GM12878 (cell line): ENCODE results near the gene EXOSC2. TPM values are rescaled to one million over a fixed set of nuclear protein-coding genes. Genes with fewer than 3 reads are reported as not detected.

Source experiments
- CREM ChIP-seq: IDR thresholded peaks from 2 replicates; pipeline ENCODE4 v1.6.1; 2014; ENCODE audit warnings: antibody characterized with exemption, low read depth
- ESRRA ChIP-seq: IDR thresholded peaks from 2 replicates; pipeline ENCODE4 v1.6.1; 2012; ENCODE audit warnings: mild to moderate bottlenecking, low read length, improper control_type of control experiment
- MYC ChIP-seq: IDR thresholded peaks from 2 replicates; pipeline ENCODE4 v1.6.1; 2011; ENCODE audit warnings: mild to moderate bottlenecking, low read length, moderate library complexity, inconsistent platforms; ENCODE audit not compliant: insufficient read depth, insufficient replicate concordance, insufficient read length, severe bottlenecking
- RAD21 ChIP-seq: IDR thresholded peaks from 2 replicates; pipeline ENCODE4 v1.6.1; 2011; ENCODE audit warnings: mild to moderate bottlenecking, low read depth, low read length, moderate library complexity; ENCODE audit not compliant: insufficient read depth
- polyA plus RNA-seq, 11 experiments: library from polyadenylated mRNA; depleted of rRNA in 4 of 11; unstranded in 6 of 11; stranded (reverse) in 5 of 11; fragments of >200 nt; fragmentation: Nextera tagmentation in 4 of 11; fragmentation: Illumina TruSeq in 1 of 11; extraction: Ambion mirVana in 4 of 11; extraction: Trizol in 1 of 11; gene quantifications; 1 replicate in 1 of 11; 2 replicates in 10 of 11; pipeline versions ENCODE4 v1.2.1 to v1.2.3, GENCODE V29; 2011 to 2016; ENCODE audit warnings: inconsistent platforms in 2 of 11, missing spikeins in 2 of 11, low read depth in 1 of 11
- total RNA-seq, 4 experiments: library from RNA; depleted of rRNA in 3 of 4; stranded (reverse); fragments of >200 nt in 3 of 4; fragmentation: Illumina TruSeq in 1 of 4; extraction: Trizol in 1 of 4; gene quantifications; 2 replicates each; pipeline versions ENCODE4 v1.2.1 to v1.2.3, GENCODE V29; 2013 to 2021
- TF ChIP-seq, protein P1 (sequence below): IDR thresholded peaks from 2 replicates; pipeline ENCODE4 v1.6.1; 2011; ENCODE audit warnings: borderline replicate concordance, low read depth, mild to moderate bottlenecking, moderate library complexity, mixed read lengths, low read length; ENCODE audit not compliant: insufficient read depth; ENCODE audit errors: extremely low read length
- TF ChIP-seq, protein P2 (sequence below): fragments of 450-650 bp; IDR thresholded peaks from 2 replicates; pipeline ENCODE4 v1.6.1; 2014; ENCODE audit warnings: mild to moderate bottlenecking
- TF ChIP-seq, protein P3 (sequence below): fragments of 450-650 bp; IDR thresholded peaks from 2 replicates; pipeline ENCODE4 v1.6.1; 2017; ENCODE audit warnings: low read depth, mild to moderate bottlenecking, moderate library complexity

Gene EXOSC2
- total and polyA plus RNA-seq, 10 of the 15 experiments (the other 5 are each of a cell fraction or from before 2014, with no cell fraction given), result 26.3 to 55.0 (median 48.0) TPM

DNA sequence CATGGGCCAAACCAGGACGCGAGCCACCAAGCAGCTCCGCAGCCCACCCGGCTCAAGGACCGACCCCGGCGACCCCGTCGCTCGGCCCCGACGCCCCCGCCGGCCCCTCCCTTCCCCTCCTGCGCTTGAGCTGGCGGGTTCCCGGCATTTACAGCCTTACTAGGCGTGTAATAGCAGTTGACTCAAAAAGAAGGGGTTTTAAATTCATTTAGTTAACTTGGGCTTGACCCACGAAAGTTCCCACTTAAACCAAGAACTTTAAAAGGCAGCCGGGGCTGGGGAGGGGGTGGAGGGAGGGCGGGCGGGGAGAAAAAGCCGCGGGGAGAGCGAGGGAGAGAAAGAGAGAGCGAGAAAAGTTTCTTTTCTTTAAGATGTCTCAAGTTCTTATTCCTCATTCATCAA is 28.6 kb upstream of the EXOSC2 start (continued):
- TF ChIP-seq, protein P1, sequence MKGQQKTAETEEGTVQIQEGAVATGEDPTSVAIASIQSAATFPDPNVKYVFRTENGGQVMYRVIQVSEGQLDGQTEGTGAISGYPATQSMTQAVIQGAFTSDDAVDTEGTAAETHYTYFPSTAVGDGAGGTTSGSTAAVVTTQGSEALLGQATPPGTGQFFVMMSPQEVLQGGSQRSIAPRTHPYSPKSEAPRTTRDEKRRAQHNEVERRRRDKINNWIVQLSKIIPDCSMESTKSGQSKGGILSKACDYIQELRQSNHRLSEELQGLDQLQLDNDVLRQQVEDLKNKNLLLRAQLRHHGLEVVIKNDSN, result no peak
- TF ChIP-seq RAD21, result no peak
- no peak for TF ChIP-seq ESRRA
- TF ChIP-seq, protein P2, sequence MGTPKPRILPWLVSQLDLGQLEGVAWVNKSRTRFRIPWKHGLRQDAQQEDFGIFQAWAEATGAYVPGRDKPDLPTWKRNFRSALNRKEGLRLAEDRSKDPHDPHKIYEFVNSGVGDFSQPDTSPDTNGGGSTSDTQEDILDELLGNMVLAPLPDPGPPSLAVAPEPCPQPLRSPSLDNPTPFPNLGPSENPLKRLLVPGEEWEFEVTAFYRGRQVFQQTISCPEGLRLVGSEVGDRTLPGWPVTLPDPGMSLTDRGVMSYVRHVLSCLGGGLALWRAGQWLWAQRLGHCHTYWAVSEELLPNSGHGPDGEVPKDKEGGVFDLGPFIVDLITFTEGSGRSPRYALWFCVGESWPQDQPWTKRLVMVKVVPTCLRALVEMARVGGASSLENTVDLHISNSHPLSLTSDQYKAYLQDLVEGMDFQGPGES, result no peak
- TF ChIP-seq CREM, result no peak
- TF ChIP-seq, protein P3, sequence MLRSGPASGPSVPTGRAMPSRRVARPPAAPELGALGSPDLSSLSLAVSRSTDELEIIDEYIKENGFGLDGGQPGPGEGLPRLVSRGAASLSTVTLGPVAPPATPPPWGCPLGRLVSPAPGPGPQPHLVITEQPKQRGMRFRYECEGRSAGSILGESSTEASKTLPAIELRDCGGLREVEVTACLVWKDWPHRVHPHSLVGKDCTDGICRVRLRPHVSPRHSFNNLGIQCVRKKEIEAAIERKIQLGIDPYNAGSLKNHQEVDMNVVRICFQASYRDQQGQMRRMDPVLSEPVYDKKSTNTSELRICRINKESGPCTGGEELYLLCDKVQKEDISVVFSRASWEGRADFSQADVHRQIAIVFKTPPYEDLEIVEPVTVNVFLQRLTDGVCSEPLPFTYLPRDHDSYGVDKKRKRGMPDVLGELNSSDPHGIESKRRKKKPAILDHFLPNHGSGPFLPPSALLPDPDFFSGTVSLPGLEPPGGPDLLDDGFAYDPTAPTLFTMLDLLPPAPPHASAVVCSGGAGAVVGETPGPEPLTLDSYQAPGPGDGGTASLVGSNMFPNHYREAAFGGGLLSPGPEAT, result no peak
- TF ChIP-seq MYC, result no peak
